RCC 7860 (cell line): Measurements from ENCODE around the gene GPC3.

Experiments used
- DNase-seq: peaks from one replicate; pipeline ENCODE4 v3.0.0-alpha.2; 2015; ENCODE audit warnings: low spot score
- FAIRE-seq: peaks from 2 replicates; lab custom pipeline; 2012; peaks lifted over from hg19 to GRCh38; lab: Jason Lieb, UNC

GPC3 gene

DNA sequence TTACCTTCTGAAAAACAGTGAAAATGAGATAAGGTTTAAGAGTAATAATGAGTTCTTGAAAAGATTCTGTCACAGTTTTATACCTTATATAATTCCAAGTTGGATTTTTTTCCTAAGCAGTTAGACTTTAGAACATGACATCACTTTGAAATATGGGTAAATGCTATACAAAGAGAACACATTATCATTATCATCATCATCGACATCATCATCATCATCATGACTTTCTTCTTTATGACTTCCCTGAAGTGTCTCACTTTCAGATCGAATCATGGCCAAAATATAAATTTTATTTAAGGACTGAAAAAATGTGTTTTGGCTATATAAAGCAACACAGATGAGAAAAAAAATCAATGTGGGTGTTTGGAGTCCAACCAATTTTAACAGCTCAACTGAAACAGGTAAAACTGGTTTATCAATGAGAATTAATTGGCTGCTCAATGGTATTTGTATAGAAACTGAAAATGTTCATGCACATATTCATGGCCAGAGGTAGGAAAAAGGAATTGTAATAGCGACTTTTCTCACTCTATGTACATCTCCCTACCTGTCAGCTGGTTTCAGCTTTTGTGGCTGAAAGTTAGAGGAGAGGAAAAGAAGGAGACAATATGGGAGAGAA is 327.0 kb downstream of the GPC3 start:
- DNase-seq = no peak
- no peak for FAIRE-seq

DNA sequence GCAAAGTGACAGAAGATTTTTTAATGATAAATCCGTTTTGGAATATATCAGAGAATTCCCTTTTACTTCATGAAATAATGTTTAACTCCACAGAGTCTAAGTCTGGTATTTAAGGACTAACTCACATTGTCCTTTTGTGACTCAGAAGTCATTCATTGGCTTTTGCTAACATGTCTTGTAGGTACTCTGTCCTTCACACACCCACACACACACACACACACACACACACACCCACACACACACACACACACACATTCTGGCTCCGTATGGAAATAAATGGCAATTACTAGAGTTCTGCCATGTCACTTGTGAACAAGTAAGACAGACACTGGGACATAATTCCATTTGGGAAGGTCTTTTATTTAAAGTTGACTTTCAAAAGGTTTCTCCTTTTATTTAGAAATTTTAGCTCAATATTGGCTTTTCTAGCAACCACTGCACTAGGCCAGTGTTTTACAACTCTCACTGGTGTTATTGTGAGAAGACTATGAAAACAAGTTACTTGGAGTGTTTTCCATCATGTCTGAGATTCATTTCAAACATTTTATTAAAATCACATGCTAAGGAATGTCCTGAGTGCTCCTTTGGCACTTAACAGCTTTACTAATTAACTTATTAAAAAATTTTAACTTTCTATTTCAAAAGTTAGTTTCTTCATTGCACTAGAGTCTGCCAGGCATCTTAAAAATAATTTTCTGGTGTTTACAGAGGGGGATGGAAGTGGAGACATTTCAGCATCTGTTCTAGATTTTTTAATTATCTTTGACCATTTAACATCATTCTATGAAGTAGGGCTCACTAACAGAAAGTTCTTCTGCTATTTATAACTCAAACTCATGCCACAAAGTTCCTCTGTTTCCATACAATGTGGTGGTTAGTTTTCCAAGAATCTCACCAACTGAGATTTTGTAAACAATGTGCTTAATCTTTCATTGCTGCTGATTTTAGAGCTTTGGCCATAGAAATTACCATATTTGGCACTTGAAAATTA is 329.8 kb downstream of the GPC3 start:
- DNase-seq = peak; percentile 62
- peak; percentile 95 for FAIRE-seq

DNA sequence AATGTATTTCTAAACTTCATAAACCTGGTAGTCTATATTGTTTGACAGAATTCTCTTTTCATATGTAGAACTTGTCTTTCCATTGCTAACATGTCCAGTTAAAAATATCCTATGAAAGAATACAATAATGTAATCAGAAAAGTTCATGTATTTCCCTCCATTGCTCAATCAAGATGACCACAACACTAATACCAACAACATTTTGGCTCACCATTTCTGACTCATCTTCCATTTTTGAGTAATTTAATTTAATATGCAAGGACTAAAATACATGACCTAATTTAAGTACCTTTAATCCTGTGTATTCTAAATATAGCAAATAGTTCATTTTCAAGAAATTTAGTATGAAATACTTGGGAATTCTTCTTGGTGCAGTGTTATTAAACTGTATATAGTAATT is 330.6 kb downstream of the GPC3 start:
- no peak for FAIRE-seq
- DNase-seq = no peak

DNA sequence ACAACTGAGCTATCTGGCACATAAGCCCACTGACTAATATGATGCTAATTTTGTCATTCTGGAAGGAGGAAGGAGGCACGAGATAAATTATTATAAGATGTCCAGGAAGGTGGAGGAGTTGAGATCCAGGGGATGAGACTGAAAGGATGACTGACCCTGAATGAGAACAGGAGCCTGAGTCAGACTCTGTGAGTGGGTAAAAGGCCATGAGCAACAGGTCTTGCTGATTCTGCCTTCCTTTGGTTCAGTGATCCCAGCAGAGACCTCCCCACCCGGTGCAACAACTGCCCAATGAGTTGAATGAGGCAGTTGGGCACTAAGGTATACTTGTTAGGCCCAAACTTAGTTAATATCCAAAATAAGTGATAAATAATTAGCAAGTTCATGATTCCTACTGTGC is 332.0 kb downstream of the GPC3 start:
- DNase-seq (peak; percentile 77), FAIRE-seq (peak; percentile 98)

DNA sequence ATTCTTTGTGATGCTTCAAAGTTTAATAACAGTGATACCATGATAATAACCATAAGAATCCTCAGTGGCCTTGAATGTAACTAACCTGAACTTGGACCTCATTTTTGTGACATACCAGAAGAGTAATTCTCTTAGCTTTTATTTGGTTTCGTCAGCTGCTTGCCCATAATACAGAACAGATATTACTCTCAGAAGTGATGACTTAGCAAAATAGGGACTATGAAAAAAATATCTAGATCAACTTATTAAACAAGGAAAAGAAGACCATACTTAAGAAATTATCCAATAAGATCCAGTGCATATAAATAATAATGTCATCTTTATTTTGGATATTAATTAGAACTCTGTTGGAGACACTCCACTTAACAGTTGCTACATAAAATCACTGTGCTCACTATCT is 333.2 kb downstream of the GPC3 start:
- no peak for DNase-seq
- FAIRE-seq = no peak

DNA sequence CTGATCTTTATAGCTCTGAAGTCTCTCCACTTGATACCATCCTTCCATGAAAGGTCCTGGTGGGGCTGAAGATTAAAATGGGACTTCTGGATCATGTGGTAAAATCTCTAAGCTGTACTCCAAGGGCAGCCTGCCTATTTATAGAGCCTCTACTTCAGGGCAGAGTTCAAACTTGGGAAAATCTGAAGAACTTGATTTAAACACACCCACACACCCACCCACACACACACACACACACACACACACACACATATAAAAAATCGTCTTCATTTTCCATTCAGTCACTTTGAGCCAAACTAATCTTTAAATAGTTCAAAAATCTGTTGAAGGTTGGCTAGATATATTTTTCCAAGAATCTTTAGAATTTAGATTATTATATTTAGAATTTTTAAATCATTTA is 335.2 kb downstream of the GPC3 start:
- FAIRE-seq (no peak), DNase-seq (no peak)

DNA sequence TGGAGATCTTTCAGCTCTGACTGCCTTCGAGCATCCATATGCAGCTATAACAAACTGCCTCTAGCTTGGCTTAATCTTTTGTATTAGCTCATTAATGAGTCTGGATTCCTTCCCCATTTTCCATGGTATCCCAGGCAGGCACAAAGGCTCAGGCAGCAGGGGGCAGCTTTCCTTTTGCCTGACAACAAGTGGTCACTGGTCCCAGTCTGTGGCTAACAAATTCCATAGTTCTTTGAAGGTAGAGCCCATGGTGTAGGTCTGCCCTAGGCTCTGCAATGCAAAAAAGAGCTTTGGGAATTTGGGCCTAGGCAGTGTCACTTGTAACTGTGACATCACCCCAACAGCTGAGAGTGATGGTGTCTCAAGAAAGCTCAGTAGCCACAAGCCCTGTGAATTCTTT is 335.7 kb downstream of the GPC3 start:
- FAIRE-seq (no peak), DNase-seq (no peak)

DNA sequence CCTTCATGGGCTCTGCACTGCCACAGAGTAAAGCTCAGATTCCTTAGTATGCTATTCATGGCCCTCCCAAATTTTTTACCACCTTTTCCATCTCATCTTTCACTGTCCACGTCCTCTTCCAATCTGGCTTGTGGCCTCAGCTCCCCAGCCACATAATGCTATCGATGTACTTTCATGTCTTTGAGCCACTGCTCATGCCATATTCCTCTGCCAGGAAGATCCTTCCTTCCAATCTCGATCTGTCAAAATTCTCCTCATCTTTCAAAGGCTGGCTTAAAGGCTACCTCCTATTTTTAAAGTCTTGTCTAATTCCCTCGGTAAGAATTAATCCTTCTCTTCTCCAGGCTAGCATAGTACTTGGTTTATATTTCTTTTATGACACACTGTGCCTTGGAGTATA is 336.8 kb downstream of the GPC3 start:
- DNase-seq (no peak), FAIRE-seq (no peak)

DNA sequence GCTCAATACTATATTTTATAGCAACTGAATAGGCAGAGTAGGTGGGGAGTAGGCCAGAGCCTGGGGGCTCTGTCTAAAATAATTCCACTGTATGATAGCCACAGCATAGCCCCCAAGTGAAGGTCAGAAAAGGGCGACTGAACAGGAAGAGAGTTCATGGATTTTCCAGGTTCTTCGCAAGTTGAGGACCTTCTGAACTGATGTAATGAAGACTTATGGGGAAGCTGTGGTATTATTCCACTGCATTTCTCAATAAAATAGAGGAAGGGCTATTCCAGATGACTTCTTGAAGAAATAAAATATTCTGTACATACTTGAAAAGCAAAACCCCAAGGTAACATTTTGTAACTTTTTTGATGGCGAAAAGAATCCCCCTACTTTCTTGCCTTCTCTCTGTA is 338.7 kb downstream of the GPC3 start:
- DNase-seq (no peak), FAIRE-seq (no peak)

DNA sequence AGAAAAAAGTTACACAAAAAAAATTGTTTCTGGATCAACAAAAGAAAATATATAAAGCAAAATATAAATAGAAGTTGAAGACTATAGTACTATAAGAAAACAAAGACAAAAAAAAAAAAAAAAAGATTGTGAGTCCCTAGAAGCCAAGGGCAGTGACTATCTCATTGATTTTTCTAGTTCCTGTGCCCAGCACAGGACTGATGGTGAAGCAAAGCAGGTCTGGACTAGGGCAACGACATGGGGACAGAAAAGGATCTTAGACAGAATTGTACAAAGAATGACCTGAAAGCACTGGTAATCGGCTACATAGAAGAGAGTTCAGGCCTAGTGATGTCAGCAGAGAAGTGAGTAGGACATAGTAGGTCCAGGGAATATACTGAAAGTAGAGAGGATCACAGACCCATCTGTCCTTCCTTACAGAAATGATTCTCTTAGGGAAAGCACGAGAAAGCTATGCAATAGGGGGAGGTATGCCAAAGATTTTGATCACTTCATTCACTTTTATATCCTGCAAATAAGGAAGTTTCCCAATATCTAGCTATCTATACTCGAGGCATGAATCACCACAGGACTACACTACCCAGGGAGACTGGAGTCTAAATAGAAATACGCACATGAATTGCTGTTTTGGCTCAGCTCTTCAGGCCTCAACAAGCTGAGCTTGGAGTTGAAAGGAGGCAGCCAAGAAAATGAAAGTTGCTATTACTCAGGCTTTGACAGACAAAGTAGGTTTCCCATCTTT is 339.2 kb downstream of the GPC3 start:
- no peak for DNase-seq
- FAIRE-seq = no peak

DNA sequence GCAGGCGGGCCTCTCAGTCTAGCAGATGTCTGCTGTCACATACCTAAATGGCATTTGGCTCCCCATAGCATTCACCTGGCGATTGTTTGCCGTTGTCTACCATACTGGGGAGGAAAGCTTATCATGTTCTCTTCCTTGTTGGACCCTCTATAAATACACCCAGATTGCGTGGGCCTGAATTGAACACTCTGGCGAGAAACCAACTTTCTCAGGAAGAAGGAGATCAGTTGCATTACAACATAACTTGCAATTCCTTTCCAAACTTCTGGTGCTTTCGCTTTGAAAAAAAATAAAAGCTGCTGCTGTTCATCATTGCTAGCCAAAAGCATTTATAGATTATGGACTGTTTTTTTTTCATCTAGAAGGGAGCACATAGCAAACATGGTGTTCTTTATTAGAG is 340.1 kb downstream of the GPC3 start:
- no peak for DNase-seq
- no peak for FAIRE-seq

DNA sequence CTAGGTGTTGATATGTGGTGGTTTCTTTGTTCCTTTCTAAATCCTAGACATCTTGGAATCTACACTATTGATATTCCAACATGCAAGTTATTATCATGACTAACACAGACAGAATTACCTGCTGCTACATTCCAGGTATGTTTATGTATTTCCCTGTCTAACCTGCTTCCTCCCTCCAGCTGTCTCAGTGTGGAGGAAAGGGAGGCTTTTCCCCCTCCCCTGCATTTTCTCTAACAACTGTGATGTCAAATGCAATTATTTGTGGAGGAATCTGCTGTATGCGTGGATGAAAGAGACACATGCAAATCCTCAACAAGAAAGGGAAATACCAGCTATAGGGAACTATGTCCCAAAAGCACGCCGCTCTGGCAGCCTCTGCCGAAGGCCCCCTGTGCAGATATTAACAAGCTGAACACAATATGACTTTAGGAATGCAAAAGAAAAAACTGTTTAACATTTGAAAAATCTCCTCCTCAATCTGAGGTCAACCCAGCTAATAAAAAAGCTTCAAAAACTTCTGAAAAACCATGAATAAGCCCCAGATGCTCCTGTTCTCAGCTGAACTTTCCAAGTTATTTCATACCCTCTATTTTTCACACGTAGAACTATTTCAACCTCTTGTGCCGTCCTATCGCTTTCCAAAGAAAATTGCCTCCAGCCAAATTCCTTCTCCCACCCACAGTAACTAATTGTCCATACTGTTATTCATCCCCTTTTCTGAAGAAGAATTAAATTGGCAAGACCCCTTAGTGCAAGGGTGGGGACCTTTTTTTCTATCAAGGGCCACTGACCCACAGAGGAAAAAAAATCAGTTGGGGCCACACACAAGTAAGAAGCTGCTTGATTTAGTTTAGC is 345.0 kb downstream of the GPC3 start:
- FAIRE-seq = no peak
- DNase-seq = no peak

DNA sequence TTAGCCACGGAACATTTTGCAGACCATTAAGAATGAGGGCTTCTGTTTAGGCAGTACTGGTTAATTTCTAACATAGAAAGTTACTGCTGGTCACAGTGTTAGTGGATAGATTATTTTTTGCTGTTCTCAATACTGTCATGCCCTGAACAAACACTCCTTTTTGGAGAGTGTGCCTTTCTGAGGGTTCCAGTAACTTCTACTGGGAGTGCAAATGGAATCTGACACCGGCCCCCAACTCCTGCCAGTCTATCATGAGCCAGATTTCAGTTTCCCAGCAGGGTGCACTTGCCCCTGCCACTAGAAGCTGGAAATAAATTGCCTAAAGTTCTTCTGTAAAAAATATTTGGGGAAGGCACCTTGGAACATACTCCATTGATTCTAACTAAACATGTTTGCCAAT is 345.7 kb downstream of the GPC3 start:
- FAIRE-seq (no peak), DNase-seq (no peak)

DNA sequence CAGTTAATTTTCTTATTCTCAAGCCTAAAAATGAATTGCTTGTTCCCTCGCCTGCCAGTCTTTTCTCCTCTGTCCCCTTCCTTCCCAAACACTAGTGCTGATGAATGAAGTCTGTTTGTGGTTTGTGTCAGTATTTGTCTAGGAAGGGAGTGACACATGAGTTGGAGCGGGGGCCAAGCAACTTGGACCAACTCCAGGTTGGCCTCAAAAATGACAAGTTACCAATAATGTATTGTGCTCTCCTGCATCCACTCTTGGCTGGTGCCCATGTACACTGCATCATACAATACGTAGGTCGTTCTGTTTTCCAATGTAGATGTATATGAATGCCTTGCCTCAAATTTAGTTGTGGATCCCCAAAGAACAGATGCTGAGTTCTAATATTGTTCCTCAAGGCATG is 347.1 kb downstream of the GPC3 start:
- DNase-seq = peak; percentile 59

DNA sequence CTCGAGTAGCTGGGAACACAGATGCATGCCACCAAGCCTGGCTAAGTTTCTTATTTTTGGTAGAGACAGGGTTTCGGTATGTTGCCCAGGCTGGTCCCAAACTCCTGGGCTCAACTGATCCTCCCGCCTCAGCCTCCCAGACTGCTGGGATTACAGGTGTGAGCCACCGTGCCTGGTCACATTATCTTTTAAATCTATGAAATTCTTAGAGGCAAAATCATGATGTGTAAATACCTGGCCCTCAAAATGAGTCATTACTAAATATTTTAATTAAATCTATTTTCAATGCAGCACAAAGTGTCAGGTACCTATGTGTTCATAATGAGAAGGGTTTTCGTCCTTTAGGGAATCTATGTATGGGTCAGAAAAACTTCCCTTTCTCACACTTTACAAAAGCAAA is 347.6 kb downstream of the GPC3 start:
- no peak for DNase-seq
- FAIRE-seq = no peak

More for the DNA sequence above, 347.1 kb downstream of the GPC3 start:
- FAIRE-seq = peak; percentile 94

DNA sequence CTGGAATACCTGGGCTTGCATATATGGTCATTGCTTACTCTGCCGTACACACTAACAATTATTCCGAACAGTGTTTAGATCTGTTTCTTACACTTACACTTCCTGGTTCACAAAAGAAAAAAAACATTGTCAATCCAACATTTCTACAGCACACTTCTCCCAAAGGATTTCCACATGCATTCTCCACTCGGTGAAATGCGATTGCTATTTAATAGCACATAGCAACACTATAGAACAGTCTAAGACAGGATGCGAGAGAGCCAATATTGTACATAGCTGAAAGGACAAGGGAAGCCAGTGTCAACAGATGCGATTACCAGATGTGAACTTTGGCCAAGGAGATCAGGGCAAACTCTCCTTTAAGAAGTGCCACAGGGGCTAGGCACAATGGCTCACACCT is 349.4 kb downstream of the GPC3 start:
- DNase-seq (no peak), FAIRE-seq (no peak)

DNA sequence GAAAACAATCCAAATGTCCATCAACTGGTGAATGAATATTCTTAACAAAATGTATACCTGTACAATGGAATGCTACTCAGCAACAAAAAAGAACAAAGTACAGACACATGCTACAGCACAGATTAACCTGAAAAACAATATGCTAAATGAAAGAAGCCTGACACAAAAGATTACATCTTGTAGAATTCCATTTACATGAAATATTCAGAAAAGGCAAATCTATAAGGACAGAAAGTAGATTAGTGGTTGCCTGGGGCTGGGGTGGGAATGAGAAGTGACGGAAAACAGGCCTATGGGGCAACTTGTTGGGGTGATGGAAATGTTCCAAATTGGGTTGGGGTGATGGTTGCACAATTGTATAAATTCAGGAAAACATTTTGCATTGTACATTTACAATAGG is 351.0 kb downstream of the GPC3 start:
- no peak for DNase-seq
- no peak for FAIRE-seq

DNA sequence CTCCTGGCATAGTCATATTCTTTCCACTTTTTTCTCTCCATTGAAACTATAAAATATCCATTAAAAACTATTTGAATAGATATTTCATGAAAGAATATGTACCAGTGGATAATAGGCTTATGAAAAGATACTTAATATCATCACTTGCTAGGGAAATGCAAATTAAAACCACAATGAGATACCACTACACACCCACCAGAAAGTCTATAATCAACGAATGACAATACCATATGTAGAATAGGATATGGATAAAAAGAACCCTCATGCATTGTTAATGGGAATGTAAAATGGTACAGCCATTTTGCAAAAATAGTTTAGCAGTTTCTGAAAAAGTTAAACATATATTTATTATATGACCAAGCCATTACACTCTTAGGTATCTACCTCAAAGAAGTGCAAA is 351.4 kb downstream of the GPC3 start:
- DNase-seq = no peak
- no peak for FAIRE-seq

DNA sequence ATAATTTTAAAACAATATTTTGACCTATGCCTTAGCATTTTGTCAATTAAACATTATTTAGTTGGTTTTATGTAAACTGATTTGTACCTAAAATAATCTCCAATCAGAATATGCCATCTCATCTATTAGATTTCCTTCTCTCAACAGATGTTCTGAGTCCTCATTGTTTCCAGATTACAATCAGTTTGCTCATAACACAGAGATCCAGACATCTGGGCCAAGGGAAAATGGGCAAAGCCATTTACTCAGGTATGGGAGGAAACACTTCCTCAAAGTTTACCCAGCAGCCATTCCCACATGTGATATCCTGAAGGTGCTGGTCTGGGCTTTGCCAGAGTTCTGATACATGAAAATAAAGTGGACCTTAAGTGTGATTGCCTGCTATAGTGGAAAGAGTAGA is 352.2 kb downstream of the GPC3 start:
- FAIRE-seq = no peak
- DNase-seq = no peak

DNA sequence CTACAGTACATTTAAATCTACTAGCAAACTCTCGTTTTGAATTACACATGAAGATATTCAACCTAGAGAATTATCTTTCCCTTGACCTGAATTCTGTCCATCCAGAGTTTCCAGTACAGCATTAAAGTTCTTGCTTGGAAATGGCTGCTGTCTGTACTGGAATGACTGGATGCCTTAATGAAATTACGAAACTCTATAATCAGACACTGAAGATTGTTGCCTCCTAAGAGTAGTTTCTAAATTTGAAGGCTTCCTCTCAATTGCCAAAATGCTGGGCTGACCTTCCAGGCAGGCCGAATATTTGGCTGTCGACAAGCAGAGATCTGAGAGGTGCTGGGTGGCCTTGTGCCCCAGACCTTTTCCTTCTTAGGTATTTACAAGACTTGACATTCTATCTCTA is 355.0 kb downstream of the GPC3 start:
- FAIRE-seq = no peak

DNA sequence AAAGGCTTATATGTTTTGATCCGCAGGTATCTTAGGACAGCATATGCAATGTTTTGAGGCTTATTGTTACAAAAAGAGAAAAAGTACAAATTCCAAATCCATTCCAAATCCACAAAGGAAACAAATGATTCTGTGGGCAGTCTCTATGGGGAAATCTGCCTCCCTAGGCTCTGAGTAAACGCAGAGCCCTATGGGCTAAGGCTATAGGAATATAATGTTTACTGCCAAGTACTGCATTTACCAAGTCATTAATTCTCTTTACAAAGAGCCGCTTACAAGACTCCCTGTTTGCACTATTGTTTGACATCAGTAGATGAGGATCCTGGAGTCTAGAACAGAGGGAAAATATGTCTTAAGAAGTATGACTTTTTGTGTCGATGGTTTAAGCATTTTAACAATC is 357.7 kb downstream of the GPC3 start:
- DNase-seq = no peak
- FAIRE-seq = no peak

More for the DNA sequence above, 355.0 kb downstream of the GPC3 start:
- no peak for DNase-seq
